Measurements from ENCODE around the gene GRHPR. TPM values are rescaled to one million over a fixed set of nuclear protein-coding genes. Genes with fewer than 3 reads are reported as not detected.
A peak's percentile ranks its signal among the peaks of the same experiment; 100 is the strongest.

GRHPR gene
- total and polyA plus RNA-seq, 7 donors, result 72.2 to 138 (median 100) TPM

- H3K4me3 ChIP-seq, result no peak overlapping the region
- H3K27ac ChIP-seq, result no peak overlapping the region
- no peak for TF ChIP-seq CTCF (IDR thresholded peaks at IDR 0.05)
- ATAC-seq (no peak), DNase-seq (no peak)
- H3K27me3 ChIP-seq (ENCODE audit: insufficient read depth in 3 of 3, low read length in 2 of 3), result no peaks in the 10 kb centered on the region
- H3K36me3 ChIP-seq (ENCODE audit: insufficient read depth in 1 of 2, low read depth in 1 of 2), result peaks cover 0 to 14% of the 10 kb centered on the region in 2 donors
- 80 to 89% (median 85%) methylated on average over 4 of the region's 4 CpGs for WGBS, 3 donors
- intact Hi-C loops (cut with DNase I), result no loop called here
- no peaks in the 10 kb centered on the region for H3K4me1 ChIP-seq
- no peaks in the 10 kb centered on the region for H3K9me3 ChIP-seq
Observed at GRCh38 chr9:37446401-37446800, 23.9 kb downstream of the GRHPR start.

GRCh38 chr9:37447111-37447510, 24.6 kb downstream of the GRHPR start:
- Histone ChIP-seq H3K4me1 (no peaks in the 10 kb centered on the region), H3K27me3 (ENCODE audit: insufficient read depth in 3 of 3, low read length in 2 of 3) (no peaks in the 10 kb centered on the region), H3K4me3 (no peak overlapping the region), H3K27ac (no peak overlapping the region), H3K9me3 (no peaks in the 10 kb centered on the region), H3K36me3 (ENCODE audit: insufficient read depth in 1 of 2, low read depth in 1 of 2) (peaks cover 0 to 7% of the 10 kb centered on the region in 2 donors)
- DNase-seq (no peak), ATAC-seq (no peak)
- no peak for TF ChIP-seq CTCF (IDR thresholded peaks at IDR 0.05)
- intact Hi-C loops (cut with DNase I), result no loop called here

GRCh38 chr9:37449862-37450632, 27.6 kb downstream of the GRHPR start:
- intact Hi-C loops (cut with DNase I), result no loop called here
- H3K4me1 ChIP-seq, result peaks cover 10% of the 10 kb centered on the region
- no peak for TF ChIP-seq CTCF (IDR thresholded peaks at IDR 0.05)
- H3K27ac ChIP-seq, result no peak overlapping the region
- no peak overlapping the region for H3K4me3 ChIP-seq
- DNase-seq (no peak), ATAC-seq (no peak)
- 81 to 85% (median 82%) methylated on average over 12 of the region's 12 CpGs for WGBS, 3 donors
- no peaks in the 10 kb centered on the region for H3K27me3 ChIP-seq (ENCODE audit: insufficient read depth in 3 of 3, low read length in 2 of 3)
- no peaks in the 10 kb centered on the region for H3K36me3 ChIP-seq (ENCODE audit: insufficient read depth in 1 of 2, low read depth in 1 of 2)
- H3K9me3 ChIP-seq, result no peaks in the 10 kb centered on the region

GRCh38 chr9:37451628-37452027, 29.1 kb downstream of the GRHPR start:
- Histone ChIP-seq H3K27me3 (ENCODE audit: insufficient read depth in 3 of 3, low read length in 2 of 3) (no peaks in the 10 kb centered on the region), H3K4me3 (no peak overlapping the region), H3K4me1 (peaks cover 10% of the 10 kb centered on the region), H3K9me3 (no peaks in the 10 kb centered on the region), H3K27ac (no peak overlapping the region), H3K36me3 (ENCODE audit: insufficient read depth in 1 of 2, low read depth in 1 of 2) (no peaks in the 10 kb centered on the region)
- WGBS, 3 donors, result 61 to 78% (median 73%) methylated on average over 3 of the region's 3 CpGs
- ATAC-seq, result no peak
- DNase-seq, result no peak
- no peak for TF ChIP-seq CTCF (IDR thresholded peaks at IDR 0.05)
- intact Hi-C loops (cut with DNase I), result no loop called here

GRCh38 chr9:37452611-37453010, 30.1 kb downstream of the GRHPR start:
- Histone ChIP-seq H3K4me3 (no peak overlapping the region), H3K9me3 (no peaks in the 10 kb centered on the region), H3K27ac (no peak overlapping the region), H3K27me3 (ENCODE audit: insufficient read depth in 3 of 3, low read length in 2 of 3) (no peaks in the 10 kb centered on the region), H3K36me3 (ENCODE audit: insufficient read depth in 1 of 2, low read depth in 1 of 2) (no peaks in the 10 kb centered on the region), H3K4me1 (peaks cover 10% of the 10 kb centered on the region)
- no peak for TF ChIP-seq CTCF (IDR thresholded peaks at IDR 0.05)
- intact Hi-C loops (cut with DNase I), result no loop called here
- WGBS, 3 donors, result 66 to 88% (median 68%) methylated on average over 1 of the region's 1 CpG
- no peak for DNase-seq
- ATAC-seq, result peak in 1 of 4 donors; percentile 17

Measured in psoas muscle (tissue), 8 donors.